Sigmoid colon (tissue), 4 donors: Measurements from ENCODE around the gene RHEBL1.

Experiments
- POLR2A ChIP-seq, 2 donors: fragments of 450-650 bp; IDR thresholded peaks; one replicate each; pipeline ENCODE4 v1.6.1; 2016; ENCODE audit warnings: antibody characterized with exemption in 2 of 2, mild to moderate bottlenecking in 2 of 2, moderate library complexity in 2 of 2
- POLR2AphosphoS5 ChIP-seq, 4 donors: sonication (generic); formaldehyde crosslinking; IDR thresholded peaks; one replicate each; pipeline ENCODE4 v1.6.1; 2017; ENCODE audit warnings: antibody characterized with exemption in 4 of 4
- TF ChIP-seq, protein P1 (sequence below), 4 experiments: fragments of 450-650 bp in 3 of 4; fragments of 200-600 bp in 1 of 4; IDR thresholded peaks; one replicate each; pipeline ENCODE4 v1.5.1; 2016 to 2019; ENCODE audit warnings: antibody characterized with exemption in 4 of 4, mild to moderate bottlenecking in 3 of 4, moderate library complexity in 2 of 4

DNA sequence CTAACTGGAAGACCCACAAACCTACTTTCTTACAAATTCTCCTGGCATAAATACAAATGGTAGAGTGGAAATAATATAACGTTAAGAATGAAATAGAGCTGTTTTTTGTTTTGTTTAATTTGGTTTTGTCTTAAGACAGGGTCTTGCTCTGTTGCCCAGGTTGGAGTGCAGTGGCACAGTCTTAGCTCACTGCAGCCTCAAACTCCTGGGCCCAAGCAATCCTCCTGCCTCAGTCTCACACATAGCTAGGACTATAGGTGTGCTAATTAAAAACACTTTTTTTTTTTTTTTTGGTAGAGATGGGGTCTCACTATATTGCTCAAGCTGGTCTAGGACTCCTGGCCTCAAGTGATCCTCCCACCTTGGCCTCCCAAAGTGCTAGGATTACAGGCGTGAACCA lies 28.9 kb upstream of the RHEBL1 start:
- TF ChIP-seq, protein P1, sequence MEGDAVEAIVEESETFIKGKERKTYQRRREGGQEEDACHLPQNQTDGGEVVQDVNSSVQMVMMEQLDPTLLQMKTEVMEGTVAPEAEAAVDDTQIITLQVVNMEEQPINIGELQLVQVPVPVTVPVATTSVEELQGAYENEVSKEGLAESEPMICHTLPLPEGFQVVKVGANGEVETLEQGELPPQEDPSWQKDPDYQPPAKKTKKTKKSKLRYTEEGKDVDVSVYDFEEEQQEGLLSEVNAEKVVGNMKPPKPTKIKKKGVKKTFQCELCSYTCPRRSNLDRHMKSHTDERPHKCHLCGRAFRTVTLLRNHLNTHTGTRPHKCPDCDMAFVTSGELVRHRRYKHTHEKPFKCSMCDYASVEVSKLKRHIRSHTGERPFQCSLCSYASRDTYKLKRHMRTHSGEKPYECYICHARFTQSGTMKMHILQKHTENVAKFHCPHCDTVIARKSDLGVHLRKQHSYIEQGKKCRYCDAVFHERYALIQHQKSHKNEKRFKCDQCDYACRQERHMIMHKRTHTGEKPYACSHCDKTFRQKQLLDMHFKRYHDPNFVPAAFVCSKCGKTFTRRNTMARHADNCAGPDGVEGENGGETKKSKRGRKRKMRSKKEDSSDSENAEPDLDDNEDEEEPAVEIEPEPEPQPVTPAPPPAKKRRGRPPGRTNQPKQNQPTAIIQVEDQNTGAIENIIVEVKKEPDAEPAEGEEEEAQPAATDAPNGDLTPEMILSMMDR (IDR thresholded peaks at IDR 0.05) = no peak
- TF ChIP-seq POLR2AphosphoS5 (IDR thresholded peaks at IDR 0.05) = no peak
- no peak for TF ChIP-seq POLR2A (IDR thresholded peaks at IDR 0.05)
